Renal cortical epithelial cell (primary cell): ENCODE data around the gene WTAP. TPM values are rescaled to one million over a fixed set of nuclear protein-coding genes. Genes with fewer than 3 reads are reported as not detected.
"Not testable (repeated sequence)": the region's sequence is repeated elsewhere in the genome, so short reads cannot be mapped to it uniquely, and the experiment has no call there.

ENCODE experiments used
- DNase-seq: peaks from one replicate; pipeline ENCODE4 v3.0.0-alpha.2; 2011; ENCODE audit warnings: low read depth
- total RNA-seq: library from RNA; depleted of rRNA; stranded (reverse); fragments of >200 nt; gene quantifications from 2 replicates; pipeline ENCODE4 v1.2.3, GENCODE V29; 2014

WTAP gene
- total RNA-seq, 1 donor from 2014 or later = 146 TPM

- peak; percentile 87 for DNase-seq
Measured at GRCh38 chr6:159761873-159762680, 34.8 kb downstream of the WTAP start, which contains the start of gene ACAT2. TSS of gene ACAT2 (plus strand) at chr6:159762045. CDS start at chr6:159762088, 43 bp downstream.

GRCh38 chr6:159762681-159763293 lies 35.5 kb downstream of the WTAP start:
- DNase-seq = no peak

DNA sequence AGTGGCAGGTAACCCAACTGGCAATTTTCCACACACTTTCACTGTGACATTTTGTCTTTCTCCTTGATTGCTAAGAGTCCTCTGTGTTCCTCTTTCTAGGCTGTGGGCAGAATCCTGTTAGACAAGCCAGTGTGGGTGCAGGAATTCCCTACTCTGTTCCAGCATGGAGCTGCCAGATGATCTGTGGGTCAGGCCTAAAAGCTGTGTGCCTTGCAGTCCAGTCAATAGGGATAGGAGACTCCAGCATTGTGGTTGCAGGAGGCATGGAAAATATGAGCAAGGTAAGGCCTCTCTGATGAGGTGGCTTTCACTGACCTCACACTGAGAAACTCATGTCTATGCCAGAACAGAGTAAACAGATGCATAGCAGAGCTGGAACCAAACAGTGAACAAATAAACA lies 39.6 kb downstream of the WTAP start:
- DNase-seq = no peak

DNA sequence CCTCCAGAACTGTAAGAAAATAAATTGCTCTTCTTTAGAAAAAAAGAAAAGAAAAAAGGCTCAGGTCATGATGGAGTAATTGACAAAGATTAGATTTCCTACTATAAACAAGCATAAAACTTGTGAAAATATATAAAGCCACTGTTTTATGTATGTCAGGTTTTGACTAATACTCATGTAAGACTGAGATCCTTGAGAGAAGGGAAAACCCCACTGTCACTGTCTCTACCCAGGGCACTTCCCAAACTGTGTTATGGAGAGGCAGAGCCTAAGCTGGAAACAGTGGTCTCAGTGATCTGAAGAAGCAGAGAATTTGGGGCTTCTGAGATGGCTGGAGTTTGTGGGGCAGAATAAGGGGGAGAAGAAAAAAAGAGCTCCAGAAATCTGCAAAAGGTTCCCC lies 42.2 kb downstream of the WTAP start:
- no peak for DNase-seq

- DNase-seq = no peak
Measured at GRCh38 chr6:159772196-159772595, 44.9 kb downstream of the WTAP start.

GRCh38 chr6:159777240-159777904 lies 50.1 kb downstream of the WTAP start:
- no peak for DNase-seq

- DNase-seq = no peak
Measured at GRCh38 chr6:159778131-159778530, 50.8 kb downstream of the WTAP start.

DNA sequence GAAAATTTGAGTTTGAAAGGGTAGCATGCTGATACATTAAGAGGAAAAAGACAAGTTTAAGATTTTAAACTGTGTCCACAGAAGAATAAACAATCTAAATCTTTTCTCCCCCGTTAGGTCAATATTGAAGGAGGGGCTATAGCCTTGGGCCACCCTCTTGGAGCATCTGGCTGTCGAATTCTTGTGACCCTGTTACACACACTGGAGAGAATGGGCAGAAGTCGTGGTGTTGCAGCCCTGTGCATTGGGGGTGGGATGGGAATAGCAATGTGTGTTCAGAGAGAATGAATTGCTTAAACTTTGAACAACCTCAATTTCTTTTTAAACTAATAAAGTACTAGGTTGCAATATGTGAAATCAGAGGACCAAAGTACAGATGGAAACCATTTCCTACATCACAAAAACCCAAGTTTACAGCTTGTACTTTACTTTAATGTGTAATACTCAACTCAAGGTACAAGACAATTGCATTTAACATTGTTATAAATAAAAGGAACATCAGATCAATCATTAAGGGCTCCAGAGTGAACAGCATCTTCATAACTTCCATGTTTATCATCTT lies 51.3 kb downstream of the WTAP start:
- DNase-seq = no peak

DNA sequence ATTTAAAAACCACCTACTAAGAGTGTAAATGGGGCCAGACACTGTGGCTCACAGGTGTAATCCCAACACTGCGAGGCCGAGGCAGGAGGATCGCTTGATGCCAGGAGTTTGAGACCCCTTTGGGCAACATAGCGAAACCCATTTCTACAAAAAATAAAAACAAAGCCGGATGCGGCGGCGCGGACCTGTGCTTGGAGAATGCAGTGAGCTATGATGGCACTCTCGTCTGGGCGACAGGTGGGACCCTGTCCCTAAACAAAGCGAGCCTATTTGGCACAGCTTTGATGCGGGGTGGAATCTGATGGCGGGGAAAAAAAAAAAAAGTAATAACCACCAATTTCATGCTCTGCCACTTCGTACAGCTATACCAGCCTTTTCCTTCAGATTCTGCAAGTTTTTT lies 61.0 kb downstream of the WTAP start:
- no peak for DNase-seq

DNA sequence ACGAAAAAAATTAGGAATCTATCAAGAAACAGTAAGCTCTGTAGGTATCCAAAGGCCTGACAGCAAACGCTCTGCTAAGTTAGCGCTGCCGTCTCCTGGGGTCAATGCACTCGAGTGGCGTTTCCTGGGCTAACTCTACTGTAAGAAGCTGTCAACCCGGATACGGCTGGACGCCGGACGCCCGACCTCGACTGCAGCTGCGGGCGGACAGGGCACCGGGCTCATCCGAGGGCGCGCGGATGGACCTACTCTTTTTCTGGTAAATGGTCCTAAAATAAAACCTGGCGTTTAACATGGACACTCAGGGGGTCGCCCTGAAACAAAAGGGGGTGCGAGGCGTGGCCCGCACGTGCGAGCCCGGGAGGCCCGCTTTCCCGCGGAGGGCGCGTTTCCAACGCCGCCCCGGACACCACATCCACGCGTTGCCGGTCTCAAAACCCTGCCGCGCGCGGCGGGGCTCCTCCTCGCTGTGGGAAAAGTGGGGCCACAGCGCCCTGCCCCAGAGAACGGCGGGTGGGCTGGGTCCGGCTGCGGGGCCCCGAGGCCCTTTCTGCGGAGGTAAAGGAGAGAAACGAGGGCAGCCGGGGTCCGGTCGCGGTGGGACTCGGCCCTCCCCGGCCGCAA lies 61.6 kb downstream of the WTAP start:
- peak; percentile 32 for DNase-seq

- DNase-seq = peak; percentile 99
Measured at GRCh38 chr6:159789377-159790148, 62.3 kb downstream of the WTAP start, which contains the start of gene TCP1. TSS of gene TCP1 (minus strand) at chr6:159789602. CDS start at chr6:159789468, 134 bp downstream.

GRCh38 chr6:159790149-159790955 lies 63.0 kb downstream of the WTAP start, which contains the start of gene MRPL18:
TSS of gene MRPL18 (plus strand) at chr6:159790467. CDS start at chr6:159790588, 121 bp downstream.
- peak; percentile 96 for DNase-seq

GRCh38 chr6:159790956-159791598 lies 63.8 kb downstream of the WTAP start:
- no peak for DNase-seq

DNA sequence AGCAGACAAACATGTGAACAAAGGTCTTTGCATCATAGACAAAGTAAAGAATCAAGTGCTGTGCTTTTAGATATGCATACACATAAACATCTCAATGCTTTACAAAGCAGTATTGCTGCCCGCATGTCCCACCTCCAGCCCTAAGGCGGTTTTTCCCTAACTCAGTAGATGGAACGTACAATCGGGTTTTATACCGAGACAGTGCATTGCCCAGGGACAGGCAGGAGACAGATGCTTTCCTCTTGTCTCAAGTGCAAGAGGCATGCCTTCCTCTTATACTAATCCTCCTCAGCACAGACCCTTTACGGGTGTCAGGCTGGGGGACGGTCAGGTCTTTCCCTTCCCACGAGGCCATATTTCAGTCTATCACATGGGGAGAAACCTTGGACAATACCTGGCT lies 67.7 kb downstream of the WTAP start:
- not testable (repeated sequence) for DNase-seq

DNA sequence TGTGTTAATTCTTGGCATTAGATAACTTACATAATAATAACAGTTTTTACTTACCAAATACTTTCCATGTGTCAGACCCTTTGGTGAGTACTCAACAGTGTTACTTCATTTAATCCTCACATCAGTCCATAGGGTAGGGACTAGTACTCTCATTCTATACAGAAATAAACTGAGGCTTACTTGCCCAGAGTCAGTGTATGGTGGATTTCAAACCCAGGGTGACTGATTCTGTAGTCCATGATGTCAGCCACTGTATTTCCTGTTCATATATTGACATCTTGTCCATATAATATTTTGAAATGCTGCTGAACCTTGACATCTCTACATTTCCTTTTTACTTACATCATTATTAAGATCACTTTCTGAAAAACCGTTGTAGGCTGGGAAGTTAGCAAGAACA lies 70.2 kb downstream of the WTAP start:
- no peak for DNase-seq

DNA sequence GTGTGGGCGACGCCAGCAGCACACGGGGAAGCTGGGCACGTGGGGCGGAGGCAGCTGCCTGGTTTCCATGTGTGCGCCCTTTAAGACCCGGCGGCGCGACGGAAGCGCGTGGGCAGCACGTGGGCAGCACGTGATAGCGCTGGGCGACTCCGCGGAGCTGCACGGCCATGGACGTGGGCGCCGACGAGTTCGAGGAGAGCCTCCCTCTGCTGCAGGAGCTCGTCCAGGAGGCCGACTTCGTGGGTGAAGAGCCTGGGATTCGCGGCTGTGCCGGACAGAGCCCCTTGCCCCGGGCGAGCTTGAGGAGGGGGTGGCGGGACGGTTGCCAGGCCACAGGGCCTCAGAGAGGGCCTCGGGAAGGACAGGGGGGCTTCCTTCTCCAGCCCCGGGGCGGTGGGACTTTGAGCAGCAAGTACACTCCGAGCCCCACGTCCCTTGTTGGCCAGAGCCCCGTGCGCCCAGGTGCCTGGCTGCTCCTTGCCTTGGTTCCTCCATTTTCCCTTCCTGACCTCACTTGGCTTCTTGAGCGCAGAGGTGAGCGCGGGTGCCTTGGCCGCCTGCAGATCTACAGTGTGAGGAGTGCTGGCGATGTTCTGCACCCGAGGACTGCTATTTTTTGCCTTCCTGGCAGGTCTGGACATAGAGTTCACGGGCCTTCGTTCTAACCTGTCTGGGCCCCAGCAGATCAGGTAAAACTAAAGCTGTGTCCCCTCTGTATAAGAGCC lies 73.0 kb downstream of the WTAP start, which contains the start of gene PNLDC1:
Gene PNLDC1 (plus strand): TSS at position 136 of the 725 bp plus-strand sequence. CDS start 32 bp downstream, at position 168.
- no peak for DNase-seq

DNA sequence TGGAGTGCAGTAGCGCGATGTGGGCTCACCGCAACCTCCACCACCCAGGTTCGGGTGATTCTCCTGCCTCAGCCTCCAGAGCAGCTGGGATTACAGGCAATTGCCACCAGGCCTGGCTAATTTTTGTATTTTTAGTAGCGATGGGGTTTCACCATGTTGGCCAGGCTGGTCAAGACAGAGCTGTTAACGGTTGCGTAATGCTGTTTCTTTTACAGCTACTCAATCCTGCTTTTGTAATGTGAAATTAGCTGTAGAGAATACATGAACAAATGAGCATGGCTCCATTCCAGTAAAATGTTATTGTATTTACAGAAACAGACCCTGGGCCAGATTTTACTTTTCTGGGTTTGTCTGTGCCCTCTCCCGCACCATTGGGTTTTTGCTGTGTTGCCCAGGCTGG lies 74.6 kb downstream of the WTAP start:
- no peak for DNase-seq

GRCh38 chr6:159804504-159804903 lies 77.2 kb downstream of the WTAP start:
- no peak for DNase-seq
